H1 (cell line): Measurements from ENCODE around the gene IPO13.

Experiments used
- CTCF ChIP-seq, 3 experiments: IDR thresholded peaks; 1 replicate in 2 of 3; 2 replicates in 1 of 3; pipeline versions ENCODE4 v1.5.1 to v1.6.1; 2011; ENCODE audit warnings: low read length in 3 of 3, mild to moderate bottlenecking in 3 of 3, inconsistent platforms in 2 of 3, low read depth in 1 of 3, moderate library complexity in 1 of 3; ENCODE audit not compliant: insufficient read depth in 1 of 3; ENCODE audit errors: control extremely low read depth in 1 of 3
- GABPA ChIP-seq: IDR thresholded peaks from 2 replicates; pipeline ENCODE4 v1.6.1; 2011; ENCODE audit warnings: mild to moderate bottlenecking, low read length, moderate library complexity, borderline replicate concordance; ENCODE audit not compliant: insufficient read depth
- KDM1A ChIP-seq: fragments of 200-600, 300-600 bp; sonication (generic); IDR thresholded peaks from 2 replicates; pipeline ENCODE4 v1.7.1; 2016; ENCODE audit warnings: mild to moderate bottlenecking, low read length, borderline replicate concordance
- POLR2A ChIP-seq, 2 experiments: IDR thresholded peaks; 1 replicate in 1 of 2; 2 replicates in 1 of 2; pipeline ENCODE4 v1.6.1; 2011; ENCODE audit warnings: low read depth in 2 of 2, low read length in 2 of 2, mild to moderate bottlenecking in 2 of 2; ENCODE audit errors: control extremely low read depth in 1 of 2
- SRF ChIP-seq: IDR thresholded peaks from 2 replicates; pipeline ENCODE4 v1.6.1; 2011; ENCODE audit warnings: mild to moderate bottlenecking, low read depth, low read length, moderate library complexity

- TF ChIP-seq POLR2A (IDR thresholded peaks at IDR 0.05; ENCODE audit: control extremely low read depth in 1 of 2, low read depth in 2 of 2, low read length in 2 of 2) (no peak), CTCF (IDR thresholded peaks at IDR 0.05; ENCODE audit: control extremely low read depth in 1 of 3, insufficient read depth in 1 of 3, low read depth in 1 of 3, low read length in 3 of 3) (no peak), SRF (no peak), GABPA (peak; percentile 45; the same call in 1 of the 2 replicates), KDM1A (no peak)
These were observed 34.1 kb upstream of the IPO13 start for GRCh38 chr1:43912607-43913006.
